SH-SY5Y (cell line): ENCODE measurements around the gene C19orf73.

Experiments used
- GATA2 ChIP-seq: IDR thresholded peaks from 2 replicates; pipeline ENCODE4 v1.6.1; 2011; ENCODE audit warnings: mild to moderate bottlenecking, low read depth, low read length
- GATA3 ChIP-seq: IDR thresholded peaks from 2 replicates; pipeline ENCODE4 v1.6.1; 2011; ENCODE audit warnings: low read depth, mild to moderate bottlenecking, low read length, moderate library complexity

The C19orf73 gene

GRCh38 chr19:49103331-49104085 is 15.4 kb downstream of the C19orf73 start:
- TF ChIP-seq GATA2 (no peak), GATA3 (no peak)

GRCh38 chr19:49102303-49102702 is 16.6 kb downstream of the C19orf73 start:
- TF ChIP-seq GATA2 (no peak), GATA3 (no peak)

DNA sequence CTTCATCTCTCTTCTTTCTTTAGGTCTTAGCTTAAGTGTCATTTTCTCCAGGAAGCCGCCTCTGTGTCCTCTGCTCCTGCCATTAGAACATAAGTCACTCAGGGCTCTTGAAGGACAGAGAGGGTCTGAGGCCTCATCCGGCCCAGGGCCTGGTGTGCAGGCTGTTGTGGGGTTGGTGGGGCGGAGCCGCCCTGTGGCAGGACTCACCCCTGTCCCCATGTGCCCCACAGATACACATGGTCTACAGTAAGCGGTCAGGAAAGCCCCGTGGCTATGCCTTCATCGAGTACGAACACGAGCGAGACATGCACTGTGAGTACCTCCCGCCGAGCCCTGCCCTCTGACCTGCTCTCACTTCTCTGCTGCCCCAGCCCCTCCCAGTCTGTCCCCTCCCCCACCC is 17.8 kb downstream of the C19orf73 start:
- no peak for TF ChIP-seq GATA2
- TF ChIP-seq GATA3: no peak

- no peak for TF ChIP-seq GATA2
- TF ChIP-seq GATA3: no peak
Observed at GRCh38 chr19:49098795-49099194, 20.1 kb downstream of the C19orf73 start.

DNA sequence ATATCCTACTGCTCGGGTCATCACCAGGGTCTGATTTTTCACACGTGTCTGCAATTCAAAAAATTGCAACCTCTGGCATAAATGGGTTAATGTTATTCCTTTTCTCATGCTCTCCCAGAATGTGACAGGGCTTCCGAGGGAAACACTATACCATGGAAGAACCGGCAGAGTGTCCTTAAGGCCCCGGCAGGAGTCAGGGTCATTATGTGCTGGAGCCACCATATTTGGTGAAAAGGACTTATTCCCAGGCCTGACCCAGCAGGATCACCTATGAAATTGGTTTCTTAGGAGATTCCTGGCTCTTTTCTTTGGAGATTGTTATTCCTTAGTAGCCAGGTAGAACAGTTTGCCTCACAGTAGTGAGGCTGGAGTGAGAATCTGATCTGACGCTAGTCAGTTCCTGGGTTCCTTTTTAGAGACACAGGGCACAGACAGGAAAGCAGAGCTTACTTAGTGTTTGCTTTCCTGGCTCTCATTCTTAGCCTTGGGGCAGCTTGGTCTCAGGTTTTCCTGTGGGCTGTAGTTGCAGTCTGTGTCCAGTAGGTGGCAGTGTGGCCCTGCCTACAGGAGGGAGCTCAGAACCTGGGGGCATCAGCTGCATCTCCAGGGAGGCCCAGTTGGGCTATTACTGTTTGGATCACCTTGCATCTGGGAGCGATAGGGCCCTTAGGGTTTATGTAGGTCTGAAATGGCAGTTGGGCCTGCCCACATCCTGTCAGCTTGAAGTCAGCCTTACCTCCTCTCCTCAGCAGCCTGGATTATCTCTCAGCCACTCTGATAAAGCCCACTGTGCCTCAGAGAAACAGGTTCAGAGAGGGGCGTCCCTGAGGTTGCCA is 21.3 kb downstream of the C19orf73 start:
- TF ChIP-seq GATA3 (no peak), GATA2 (no peak)

GRCh38 chr19:49094505-49095482 is 24.1 kb downstream of the C19orf73 start:
- TF ChIP-seq GATA2: no peak
- TF ChIP-seq GATA3: no peak

DNA sequence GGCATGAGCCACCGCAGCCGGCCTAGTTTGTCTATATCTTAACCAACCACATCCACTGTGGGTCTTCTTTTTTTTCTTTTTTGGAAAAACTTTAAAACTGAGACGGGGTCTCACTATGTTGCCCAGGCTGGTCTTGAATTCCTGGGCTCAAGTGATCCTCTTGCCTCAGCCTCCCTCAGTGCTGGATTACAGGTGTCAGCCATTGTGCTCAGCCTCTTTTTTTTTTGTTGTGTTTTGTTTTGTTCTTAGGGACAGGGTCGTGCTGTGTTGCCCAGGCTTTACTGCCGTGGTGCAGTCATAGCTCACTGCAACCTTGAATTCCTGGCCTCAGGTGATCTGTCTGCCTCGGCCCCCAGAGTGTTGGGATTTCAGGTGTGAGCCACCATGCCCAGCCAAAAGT is 26.3 kb downstream of the C19orf73 start:
- no peak for TF ChIP-seq GATA3
- TF ChIP-seq GATA2: no peak

DNA sequence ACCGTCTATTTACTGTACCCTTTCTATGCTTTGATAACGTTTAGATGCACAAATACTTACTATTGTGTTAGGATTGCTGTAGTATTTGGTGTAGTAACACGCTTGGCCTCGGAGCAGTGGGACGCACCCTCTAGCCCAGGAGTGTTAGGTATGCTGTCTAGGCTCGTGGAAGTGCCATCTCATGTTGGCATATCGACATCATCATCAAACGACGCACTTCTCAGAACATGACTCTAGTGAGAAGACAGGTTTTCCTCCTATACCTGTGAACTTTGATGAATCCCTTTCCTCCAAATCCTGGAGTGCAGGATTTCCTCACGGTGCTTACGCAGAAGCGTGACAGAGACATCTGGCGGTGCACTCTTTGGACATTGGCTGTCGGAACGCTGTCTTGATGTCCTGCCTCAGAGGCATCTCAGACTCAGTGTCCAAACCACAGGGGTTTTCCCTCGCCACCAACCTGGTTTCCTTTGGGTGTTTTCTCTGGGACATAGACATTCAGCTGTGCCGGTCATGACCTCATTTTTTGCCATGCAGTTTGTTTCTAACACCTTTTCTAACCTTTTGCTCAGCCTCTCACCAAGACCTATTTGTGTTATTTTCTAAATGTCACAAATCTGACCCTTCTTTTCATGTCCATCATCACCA is 27.4 kb downstream of the C19orf73 start:
- TF ChIP-seq GATA3 (no peak), GATA2 (no peak)

- no peak for TF ChIP-seq GATA2
- TF ChIP-seq GATA3: no peak
Observed at GRCh38 chr19:49086296-49086695, 32.6 kb downstream of the C19orf73 start.

- TF ChIP-seq GATA2 (no peak), GATA3 (no peak)
Observed at GRCh38 chr19:49085868-49086232, 33.1 kb downstream of the C19orf73 start.

GRCh38 chr19:49085020-49085867 is 33.7 kb downstream of the C19orf73 start, which contains the start of gene SNRNP70:
Gene SNRNP70 (plus strand): TSS chr19:49085451. CDS start chr19:49086415, 964 bp downstream.
- TF ChIP-seq GATA3: no peak
- TF ChIP-seq GATA2: no peak; the same call in 1 of the 2 replicates

DNA sequence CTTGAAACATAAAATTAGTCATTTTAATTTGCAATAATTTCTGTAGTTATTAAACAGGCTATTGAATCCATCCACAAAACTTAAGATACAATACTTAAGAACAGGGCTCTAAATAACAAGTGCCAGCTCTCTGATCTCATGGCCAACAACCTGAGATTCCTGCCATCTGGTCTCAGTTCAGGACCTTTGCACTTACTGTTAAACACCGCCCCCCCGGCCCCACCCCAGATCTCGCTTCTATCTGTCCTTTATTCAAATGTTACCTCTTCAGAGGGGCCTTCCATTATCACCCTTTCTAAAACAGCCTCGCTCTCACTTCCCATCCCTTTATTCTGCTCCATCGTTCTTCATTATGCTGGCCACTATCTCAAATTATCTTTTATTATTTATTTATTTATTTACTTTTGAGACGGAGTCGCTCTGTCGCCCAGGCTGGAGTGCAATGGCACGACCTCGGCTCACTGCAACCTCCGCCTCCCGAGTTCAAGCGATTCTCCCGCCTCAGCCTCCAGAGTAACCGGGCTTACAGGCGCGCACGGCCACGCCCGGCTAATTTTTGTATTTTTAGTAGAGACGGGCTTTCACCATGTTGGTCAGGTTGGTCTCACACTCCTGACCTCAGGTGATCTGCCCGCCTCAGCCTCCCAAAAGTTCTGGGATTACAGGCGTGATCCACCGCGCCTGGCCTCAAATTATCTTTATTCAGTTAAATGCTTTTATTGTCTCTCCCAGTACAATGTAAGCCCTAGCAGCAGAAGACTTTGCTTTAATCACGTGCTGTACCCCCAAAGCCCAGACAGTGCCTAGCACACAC is 34.5 kb downstream of the C19orf73 start:
- no peak for TF ChIP-seq GATA3
- peak; percentile 50; the same call in 1 of the 2 replicates for TF ChIP-seq GATA2

- TF ChIP-seq GATA3 (no peak), GATA2 (no peak)
Observed at GRCh38 chr19:49081273-49081672, 37.7 kb downstream of the C19orf73 start.
